ENCODE results near the gene SLC29A2.
A peak's percentile ranks its signal among the peaks of the same experiment; 100 is the strongest.
"Not testable (repeated sequence)": the region's sequence is repeated elsewhere in the genome, so short reads cannot be mapped to it uniquely, and the experiment has no call there.

The SLC29A2 gene

GRCh38 chr11:66386171-66387069 is 14.9 kb upstream of the SLC29A2 start:
- peak; percentile 87 for DNase-seq (ENCODE audit: low read depth)

GRCh38 chr11:66384316-66384715 is 12.8 kb upstream of the SLC29A2 start:
- DNase-seq (ENCODE audit: low read depth) = not testable (repeated sequence)

GRCh38 chr11:66380264-66380663 is 8.7 kb upstream of the SLC29A2 start:
- not testable (repeated sequence) for DNase-seq (ENCODE audit: low read depth)

- not testable (repeated sequence) for DNase-seq (ENCODE audit: low read depth)
Observed at GRCh38 chr11:66373690-66374287, 2.2 kb upstream of the SLC29A2 start.

GRCh38 chr11:66373265-66373664 is 1.7 kb upstream of the SLC29A2 start:
- DNase-seq (ENCODE audit: low read depth) = no peak

- no peak for DNase-seq (ENCODE audit: low read depth)
Observed at GRCh38 chr11:66369073-66369894, 2.3 kb downstream of the SLC29A2 start.

GRCh38 chr11:66368484-66368883 is 3.1 kb downstream of the SLC29A2 start:
- DNase-seq (ENCODE audit: low read depth) = no peak

GRCh38 chr11:66367561-66368312 is 3.8 kb downstream of the SLC29A2 start:
- DNase-seq (ENCODE audit: low read depth) = no peak

- DNase-seq (ENCODE audit: low read depth) = no peak
Observed at GRCh38 chr11:66366844-66367477, 4.6 kb downstream of the SLC29A2 start.

- no peak for DNase-seq (ENCODE audit: low read depth)
Observed at GRCh38 chr11:66365711-66366619, 5.6 kb downstream of the SLC29A2 start.

- DNase-seq (ENCODE audit: low read depth) = no peak
Observed at GRCh38 chr11:66365166-66365565, 6.4 kb downstream of the SLC29A2 start.

- no peak for DNase-seq (ENCODE audit: low read depth)
Observed at GRCh38 chr11:66363805-66364535, 7.6 kb downstream of the SLC29A2 start.

GRCh38 chr11:66363187-66363601 is 8.4 kb downstream of the SLC29A2 start:
- no peak for DNase-seq (ENCODE audit: low read depth)

- DNase-seq (ENCODE audit: low read depth) = no peak
Observed at GRCh38 chr11:66362481-66363147, 8.9 kb downstream of the SLC29A2 start.

GRCh38 chr11:66361502-66361941 is 10.0 kb downstream of the SLC29A2 start:
- DNase-seq (ENCODE audit: low read depth) = no peak

- no peak for DNase-seq (ENCODE audit: low read depth)
Observed at GRCh38 chr11:66360406-66361073, 11.0 kb downstream of the SLC29A2 start.

GRCh38 chr11:66359662-66360087 is 11.9 kb downstream of the SLC29A2 start:
- DNase-seq (ENCODE audit: low read depth) = no peak

- not testable (repeated sequence) for DNase-seq (ENCODE audit: low read depth)
Observed at GRCh38 chr11:66350560-66351235, 20.9 kb downstream of the SLC29A2 start.
